ENCODE measurements around the gene GPR142.

GPR142 gene

GRCh38 chr17:74415608-74416396 lies 48.5 kb downstream of the GPR142 start:
- in situ Hi-C loops (cut with MboI; ENCODE audit: low sequenced_read_pairs): no loop called here

GRCh38 chr17:74417178-74418045 lies 50.1 kb downstream of the GPR142 start:
- in situ Hi-C loops (cut with MboI; ENCODE audit: low sequenced_read_pairs): no loop called here

GRCh38 chr17:74419928-74420411 lies 52.7 kb downstream of the GPR142 start:
- in situ Hi-C loops (cut with MboI; ENCODE audit: low sequenced_read_pairs): no loop called here
